Measurements from ENCODE around the gene FTSJ3. TPM values are rescaled to one million over a fixed set of nuclear protein-coding genes. Genes with fewer than 3 reads are reported as not detected.
A peak's percentile ranks its signal among the peaks of the same experiment; 100 is the strongest.

The FTSJ3 gene
- total RNA-seq, 2 experiments from 2014 or later, result 58.3 to 60.9 TPM

DNA sequence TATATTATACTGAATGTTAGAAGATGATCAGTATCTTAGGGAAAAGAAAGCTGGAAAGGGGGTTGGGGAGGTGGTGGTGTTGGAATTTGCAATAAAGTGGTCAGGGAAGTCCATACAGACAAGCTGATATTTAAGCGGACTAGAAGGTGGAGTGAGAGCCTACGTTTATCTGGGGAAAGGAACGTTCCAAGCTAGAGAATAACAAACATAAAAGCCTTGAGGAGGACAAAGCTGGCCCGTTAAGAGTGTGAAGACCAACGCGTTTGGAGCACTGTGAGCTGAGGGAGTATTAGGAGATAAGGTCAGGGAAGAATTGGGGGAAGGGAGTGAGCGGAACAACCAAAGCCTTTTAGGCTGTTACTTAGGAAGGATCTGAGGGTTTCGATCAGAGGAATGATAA, 52.0 kb downstream of the FTSJ3 start:
- DNase-seq (no peak), ATAC-seq (no peak)
- Mint-ChIP-seq H3K27me3 (no peaks in the 10 kb centered on the region), H3K4me3 (peak overlapping the region; percentile 88), H3K36me3 (ENCODE audit: low read depth) (peaks cover 62% of the 10 kb centered on the region), H3K27ac (peak overlapping the region; percentile 100), H3K4me1 (ENCODE audit: low read depth) (peaks cover 51% of the 10 kb centered on the region), H3K9me3 (no peaks in the 10 kb centered on the region)
- ChIA-PET POLR2A (interaction anchor here (0.9 to 6.2 kb wide), 11 partner anchors 8 to 370 kb away, joined by 3 to 96 read pairs (median 6); partner anchors contain the start of genes FTSJ3, LIMD2, PSMC5 and STRADA), CTCF (interaction anchor here (1.2 to 2.1 kb wide), 7 partner anchors 9 to 65 kb away, joined by 3 to 6 read pairs (median 5); partner anchors contain the start of gene PSMC5)
- TF ChIP-seq, protein P1, sequence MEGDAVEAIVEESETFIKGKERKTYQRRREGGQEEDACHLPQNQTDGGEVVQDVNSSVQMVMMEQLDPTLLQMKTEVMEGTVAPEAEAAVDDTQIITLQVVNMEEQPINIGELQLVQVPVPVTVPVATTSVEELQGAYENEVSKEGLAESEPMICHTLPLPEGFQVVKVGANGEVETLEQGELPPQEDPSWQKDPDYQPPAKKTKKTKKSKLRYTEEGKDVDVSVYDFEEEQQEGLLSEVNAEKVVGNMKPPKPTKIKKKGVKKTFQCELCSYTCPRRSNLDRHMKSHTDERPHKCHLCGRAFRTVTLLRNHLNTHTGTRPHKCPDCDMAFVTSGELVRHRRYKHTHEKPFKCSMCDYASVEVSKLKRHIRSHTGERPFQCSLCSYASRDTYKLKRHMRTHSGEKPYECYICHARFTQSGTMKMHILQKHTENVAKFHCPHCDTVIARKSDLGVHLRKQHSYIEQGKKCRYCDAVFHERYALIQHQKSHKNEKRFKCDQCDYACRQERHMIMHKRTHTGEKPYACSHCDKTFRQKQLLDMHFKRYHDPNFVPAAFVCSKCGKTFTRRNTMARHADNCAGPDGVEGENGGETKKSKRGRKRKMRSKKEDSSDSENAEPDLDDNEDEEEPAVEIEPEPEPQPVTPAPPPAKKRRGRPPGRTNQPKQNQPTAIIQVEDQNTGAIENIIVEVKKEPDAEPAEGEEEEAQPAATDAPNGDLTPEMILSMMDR (IDR thresholded peaks at IDR 0.05), result no peak
- intact Hi-C loops (cut with micrococcal nuclease), result loop anchor here (5.0 kb wide), 1 partner anchor 52 kb away; the partner anchor contains the start of genes FTSJ3 and PSMC5

DNA sequence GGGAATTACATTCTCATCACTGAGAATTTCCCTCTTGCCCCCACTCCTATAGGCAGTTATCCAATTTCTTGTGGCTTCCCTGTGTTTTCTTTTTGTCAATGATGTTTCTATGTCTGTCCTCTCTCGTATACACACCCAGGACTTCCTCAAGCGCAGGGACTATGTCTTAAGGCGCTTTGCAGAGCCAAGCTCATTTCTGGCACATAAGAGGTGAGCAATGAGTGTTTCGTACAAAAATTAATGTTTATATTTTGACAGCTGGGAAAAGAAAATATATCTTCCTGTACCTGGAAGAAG, 52.5 kb downstream of the FTSJ3 start:
- H3K4me1 Mint-ChIP-seq (ENCODE audit: low read depth), result peaks cover 53% of the 10 kb centered on the region
- intact Hi-C loops (cut with micrococcal nuclease), result loop anchor here (5.0 kb wide), 1 partner anchor 52 kb away; the partner anchor contains the start of genes FTSJ3 and PSMC5
- no peaks in the 10 kb centered on the region for H3K9me3 Mint-ChIP-seq
- ATAC-seq, result no peak
- ChIA-PET POLR2A (interaction anchor here (1.1 to 6.2 kb wide), 13 partner anchors 8 to 371 kb away, joined by 3 to 96 read pairs (median 8); partner anchors contain the start of genes FTSJ3, LIMD2, PSMC5 and SMARCD2), CTCF (interaction anchor here (1.3 to 2.1 kb wide), 6 partner anchors 9 to 65 kb away, joined by 4 to 6 read pairs (median 5); no protein-coding TSS in a partner anchor)
- TF ChIP-seq, protein P1 (IDR thresholded peaks at IDR 0.05), result no peak
- no peak for DNase-seq
- H3K4me3 Mint-ChIP-seq, result peak overlapping the region; percentile 88
- H3K36me3 Mint-ChIP-seq (ENCODE audit: low read depth), result peaks cover 62% of the 10 kb centered on the region
- H3K27ac Mint-ChIP-seq, result peak overlapping the region; percentile 100
- no peaks in the 10 kb centered on the region for H3K27me3 Mint-ChIP-seq

DNA sequence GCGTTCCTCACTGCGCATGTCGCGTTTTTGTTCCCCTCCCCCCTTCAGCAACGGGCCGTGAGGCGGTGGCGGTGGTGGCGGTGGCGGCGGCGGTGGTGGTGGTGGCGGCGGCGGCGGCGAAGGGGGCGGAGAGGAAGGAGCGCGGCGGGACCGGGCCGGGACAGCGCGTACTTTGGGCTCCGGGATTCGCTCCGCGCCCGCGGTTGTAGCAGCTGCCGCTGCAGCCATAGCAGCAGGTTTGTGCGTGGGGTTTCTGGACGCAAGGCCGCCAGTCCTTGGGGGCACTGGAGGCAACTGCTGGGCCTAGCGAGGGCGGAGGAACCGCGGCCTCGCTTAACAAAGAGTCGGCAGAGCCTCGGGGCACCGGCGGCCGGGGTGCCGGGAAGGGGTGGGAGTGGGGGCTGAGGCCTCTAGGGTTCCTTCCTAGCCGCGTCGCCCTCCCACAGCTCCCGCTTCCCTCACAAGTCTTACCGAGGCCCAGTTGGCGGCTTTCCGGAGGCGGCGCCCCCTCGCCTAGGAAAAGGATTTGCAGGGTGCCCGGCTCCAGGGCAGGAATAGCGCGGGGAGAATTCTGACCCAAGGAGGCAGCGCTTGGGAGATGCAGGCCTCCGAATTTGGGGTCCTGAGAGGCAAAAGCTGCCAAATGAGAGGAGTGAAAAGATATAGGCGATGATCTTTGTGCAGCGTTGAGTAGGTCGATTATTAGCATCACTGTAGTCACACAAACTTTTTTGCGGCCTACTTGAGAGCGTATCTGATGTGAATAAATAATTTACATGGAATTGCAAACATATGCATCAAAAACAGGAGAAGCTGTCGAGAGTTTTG, 53.1 kb downstream of the FTSJ3 start, which contains the start of gene DDX42:
TSS of gene DDX42 (plus strand) at position 30 of the 828 bp plus-strand sequence. CDS start 12,880 bp downstream, outside the sequence.
- Mint-ChIP-seq H3K27ac (peak within 1 kb of the TSS; percentile 100), H3K9me3 (no peaks in the 10 kb centered on the region), H3K27me3 (no peaks in the 10 kb centered on the region), H3K4me3 (peak within 1 kb of the TSS; percentile 88), H3K36me3 (ENCODE audit: low read depth) (peaks cover 56% of the 10 kb centered on the region), H3K4me1 (ENCODE audit: low read depth) (peaks cover 50% of the 10 kb centered on the region)
- no peak for DNase-seq
- POLR2A ChIA-PET, result interaction anchor here (0.6 to 6.2 kb wide), 33 partner anchors 9 to 371 kb away, joined by 3 to 96 read pairs (median 5); partner anchors contain the start of genes FTSJ3, LIMD2, PSMC5 and SMARCD2
- intact Hi-C loops (cut with micrococcal nuclease), result no loop called here
- peak; percentile 2 for ATAC-seq
- CTCF ChIA-PET, result interaction anchor here (0.6 to 2.1 kb wide), 12 partner anchors 9 to 76 kb away, joined by 3 to 7 read pairs (median 4); no protein-coding TSS in a partner anchor
- TF ChIP-seq, protein P1 (IDR thresholded peaks at IDR 0.05), result no peak

DNA sequence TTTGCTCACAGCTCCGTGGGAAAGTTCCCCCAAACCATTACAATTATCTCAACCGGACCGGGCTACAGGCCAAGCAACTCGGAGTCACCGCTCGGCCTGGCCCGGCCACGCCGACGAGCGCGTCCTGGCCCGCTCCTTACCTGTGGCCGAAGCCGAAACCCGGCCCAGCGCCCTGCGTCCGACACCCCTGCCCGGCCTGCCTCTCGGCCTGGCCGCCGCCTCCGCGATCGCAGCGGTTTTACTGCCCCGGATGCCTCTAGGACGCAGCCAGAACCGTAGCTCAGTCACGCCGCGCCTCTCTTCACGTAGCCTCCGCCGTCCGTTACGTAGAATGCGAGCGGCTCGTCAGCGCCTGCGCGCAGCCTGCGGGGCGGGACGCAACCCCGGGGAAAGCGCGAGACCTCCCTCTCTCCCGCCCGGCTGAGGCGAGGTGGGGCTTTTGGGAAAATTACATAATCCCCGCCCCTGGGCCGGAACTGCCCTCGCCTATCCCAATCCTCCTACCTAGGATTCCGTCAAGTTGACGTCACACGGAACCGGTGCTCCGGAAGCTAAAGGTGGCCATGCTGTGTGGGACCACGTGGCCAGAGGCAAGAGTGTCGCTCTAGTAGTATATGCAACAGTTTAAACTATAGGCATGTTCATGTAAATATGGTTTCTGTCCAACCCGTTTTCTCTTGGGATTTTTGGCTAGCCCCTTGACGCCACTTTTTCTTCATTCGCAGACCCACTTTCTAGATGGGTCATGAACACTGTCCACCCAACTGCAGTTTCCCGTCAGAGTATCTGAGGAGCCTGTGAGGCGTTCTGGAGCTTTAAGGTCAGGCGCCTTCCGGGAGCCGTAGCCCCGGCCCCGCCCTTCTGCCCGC, 54.0 kb downstream of the FTSJ3 start, which contains the start of gene CCDC47:
TSS of gene CCDC47 (minus strand) at position 326 of the 869 bp plus-strand sequence. CDS start 7,422 bp downstream, outside the sequence.
- peak within 1 kb of the TSS; percentile 100 for H3K27ac Mint-ChIP-seq
- H3K36me3 Mint-ChIP-seq (ENCODE audit: low read depth), result peaks cover 54% of the 10 kb centered on the region
- CTCF ChIA-PET, result interaction anchor here (0.6 to 2.1 kb wide), 13 partner anchors 10 to 92 kb away, joined by 3 to 7 read pairs (median 4); no protein-coding TSS in a partner anchor
- peak within 1 kb of the TSS; percentile 88 for H3K4me3 Mint-ChIP-seq
- DNase-seq (peak; percentile 98), ATAC-seq (peak; percentile 86)
- H3K9me3 Mint-ChIP-seq, result no peaks in the 10 kb centered on the region
- POLR2A ChIA-PET, result interaction anchor here (0.5 to 6.2 kb wide), 35 partner anchors 9 to 371 kb away, joined by 3 to 96 read pairs (median 5); partner anchors contain the start of genes FTSJ3, LIMD2, PSMC5 and SMARCD2
- TF ChIP-seq, protein P1 (IDR thresholded peaks at IDR 0.05), result no peak
- intact Hi-C loops (cut with micrococcal nuclease), result loop anchor here (2.0 kb wide), 1 partner anchor 33 kb away; the partner anchor contains the start of gene STRADA
- peaks cover 48% of the 10 kb centered on the region for H3K4me1 Mint-ChIP-seq (ENCODE audit: low read depth)
- H3K27me3 Mint-ChIP-seq, result no peaks in the 10 kb centered on the region
